Stimulated activated CD4-positive, alpha-beta T cell treated with anti-CD3 and anti-CD28 coated beads, Interleukin-12 subunit alpha, Interleukin-12 subunit beta, amount 100 ng/mL, for 24 hours (primary cell): ENCODE data around the gene GRIPAP1.

Experiments used
- DNase-seq, 2 experiments: peaks; one replicate each; pipeline ENCODE4 v3.0.0-alpha.2; 2020; ENCODE audit warnings: low read depth in 2 of 2

Gene GRIPAP1

GRCh38 chrX:49002091-49002935 lies at the start of gene GRIPAP1:
Gene GRIPAP1 (minus strand): TSS chrX:49002264. CDS start chrX:49002229, 35 bp downstream.
- DNase-seq = peak; percentile 41 to 49

- DNase-seq = no peak
Observed at GRCh38 chrX:49043987-49044281, 41.9 kb upstream of the GRIPAP1 start.

GRCh38 chrX:49043220-49043986 lies 41.3 kb upstream of the GRIPAP1 start, which contains the start of gene TFE3:
Gene TFE3 (minus strand): TSS chrX:49043357. CDS start chrX:49043226, 131 bp downstream.
- peak; percentile 85 to 93 for DNase-seq

GRCh38 chrX:49042581-49043219 lies 40.6 kb upstream of the GRIPAP1 start:
- no peak for DNase-seq

- no peak for DNase-seq
Observed at GRCh38 chrX:49041744-49042580, 39.9 kb upstream of the GRIPAP1 start.

GRCh38 chrX:49040376-49040955 lies 38.4 kb upstream of the GRIPAP1 start:
- no peak for DNase-seq

GRCh38 chrX:49039598-49040375 lies 37.7 kb upstream of the GRIPAP1 start:
- peak in 1 of 2 experiments; percentile 36 for DNase-seq

- DNase-seq = no peak
Observed at GRCh38 chrX:49037883-49038475, 35.9 kb upstream of the GRIPAP1 start.

- DNase-seq = no peak
Observed at GRCh38 chrX:49030283-49030682, 28.2 kb upstream of the GRIPAP1 start.

GRCh38 chrX:49029876-49030275 lies 27.8 kb upstream of the GRIPAP1 start:
- no peak for DNase-seq

GRCh38 chrX:49019599-49020249 lies 17.7 kb upstream of the GRIPAP1 start:
- DNase-seq = no peak

GRCh38 chrX:49019050-49019449 lies 17.0 kb upstream of the GRIPAP1 start:
- no peak for DNase-seq

- no peak for DNase-seq
Observed at GRCh38 chrX:49003696-49004095, 1.6 kb upstream of the GRIPAP1 start.

- peak; percentile 2 to 15 for DNase-seq
Observed at GRCh38 chrX:49001521-49002090, 458 bp downstream of the GRIPAP1 start.

- no peak for DNase-seq
Observed at GRCh38 chrX:49000636-49001035, 1.4 kb downstream of the GRIPAP1 start.

- no peak for DNase-seq
Observed at GRCh38 chrX:48999030-48999429, 3.0 kb downstream of the GRIPAP1 start.

GRCh38 chrX:48998391-48998790 lies 3.7 kb downstream of the GRIPAP1 start:
- no peak for DNase-seq

- DNase-seq = no peak
Observed at GRCh38 chrX:48997865-48998264, 4.2 kb downstream of the GRIPAP1 start.

GRCh38 chrX:48997455-48997854 lies 4.6 kb downstream of the GRIPAP1 start:
- DNase-seq = no peak
